GM23338 (cell line): ENCODE data around the gene HERPUD1. TPM values are rescaled to one million over a fixed set of nuclear protein-coding genes. Genes with fewer than 3 reads are reported as not detected.

ENCODE experiments used
- ATAC-seq: fragments of 200-7000 bp; cut with Tn5 transposase; 3 replicates; pipeline ENCODE4 v1.9.1; 2020
- DNase-seq: peaks from one replicate; pipeline ENCODE4 v3.0.0-alpha.2; 2015; ENCODE audit warnings: low spot score
- H2AFZ ChIP-seq: fragments of 200-600 bp; sonication (generic); 2 replicates; pipeline ENCODE4 v1.8.0; 2016; ENCODE audit warnings: antibody characterized with exemption, mild to moderate bottlenecking, moderate library complexity
- H3F3A ChIP-seq: fragments of 200-600 bp; sonication (generic); replicated peaks from 2 replicates; pipeline ENCODE4 v1.8.0; 2017; ENCODE audit warnings: antibody characterized with exemption, mixed run types, low read depth
- H3K27ac ChIP-seq: fragments of 200-600 bp; sonication (generic); 2 replicates; pipeline ENCODE4 v1.6.1; 2016; ENCODE audit warnings: low read depth
- H3K27me3 ChIP-seq: fragments of 200-600 bp; sonication (generic); 2 replicates; pipeline ENCODE4 v1.8.0; 2016; ENCODE audit warnings: mild to moderate bottlenecking, mixed run types, moderate library complexity; ENCODE audit not compliant: insufficient read depth
- H3K36me3 ChIP-seq: fragments of 200-600 bp; sonication (generic); 2 replicates; pipeline ENCODE4 v1.8.0; 2016; ENCODE audit warnings: mild to moderate bottlenecking; ENCODE audit not compliant: insufficient read depth
- H3K4me1 ChIP-seq: fragments of 200-600 bp; sonication (generic); 2 replicates; pipeline ENCODE4 v1.8.0; 2016; ENCODE audit warnings: mild to moderate bottlenecking, moderate library complexity; ENCODE audit not compliant: insufficient read depth
- H3K4me2 ChIP-seq: fragments of 200-600 bp; sonication (generic); 2 replicates; pipeline ENCODE4 v1.7.1; 2017; ENCODE audit warnings: mixed run types
- H3K4me3 ChIP-seq: fragments of 200-600 bp; sonication (generic); 2 replicates; pipeline ENCODE4 v1.6.1; 2016; ENCODE audit warnings: mixed run types
- H3K79me2 ChIP-seq: fragments of 200-600 bp; sonication (generic); replicated peaks from 2 replicates; pipeline ENCODE4 v1.8.0; 2017; ENCODE audit warnings: mild to moderate bottlenecking; ENCODE audit not compliant: insufficient read depth
- H3K9me2 ChIP-seq: fragments of 200-600 bp; sonication (generic); 2 replicates; pipeline ENCODE4 v1.8.0; 2017; ENCODE audit not compliant: insufficient read depth
- H4K20me1 ChIP-seq: fragments of 200-600 bp; sonication (generic); replicated peaks from 2 replicates; pipeline ENCODE4 v1.8.0; 2017; ENCODE audit warnings: mild to moderate bottlenecking; ENCODE audit not compliant: insufficient read depth
- H3K27ac Mint-ChIP-seq: 2 replicates; pipeline ENCODE4 v1.8.0; 2020; ENCODE audit warnings: inconsistent platforms, mild to moderate bottlenecking, moderate library complexity, mixed read lengths
- H3K27me3 Mint-ChIP-seq: 3 replicates; pipeline ENCODE4 v1.8.0; 2022; ENCODE audit warnings: low read depth, mild to moderate bottlenecking, moderate library complexity, mixed read lengths, inconsistent platforms; ENCODE audit not compliant: insufficient read depth, poor library complexity
- H3K36me3 Mint-ChIP-seq: 3 replicates; pipeline ENCODE4 v1.8.0; 2021; ENCODE audit warnings: low read depth, mild to moderate bottlenecking, inconsistent platforms, moderate library complexity, mixed read lengths
- H3K4me1 Mint-ChIP-seq: 3 replicates; pipeline ENCODE4 v1.8.0; 2020; ENCODE audit warnings: mild to moderate bottlenecking, inconsistent platforms, mixed read lengths
- H3K4me3 Mint-ChIP-seq: 3 replicates; pipeline ENCODE4 v1.8.0; 2021; ENCODE audit warnings: moderate library complexity, mild to moderate bottlenecking, inconsistent platforms, mixed read lengths
- H3K9me3 Mint-ChIP-seq: 3 replicates; pipeline ENCODE4 v1.8.0; 2020; ENCODE audit warnings: moderate library complexity, mild to moderate bottlenecking, inconsistent platforms, mixed read lengths
- CREB1 ChIP-seq: fragments of 250-450 bp; sonication (Bioruptor Pico); IDR thresholded peaks from 2 replicates; pipeline ENCODE4 v1.5.0; 2020; ENCODE audit warnings: low read depth, mild to moderate bottlenecking, moderate library complexity
- CTCF ChIP-seq, 2 experiments: fragments of 200-600 bp in 1 of 2; sonication (generic) in 1 of 2; conservative IDR thresholded peaks; 2 replicates each; pipeline versions ENCODE4 v1.5.1 to v1.6.1; 2016 to 2017; ENCODE audit warnings: antibody characterized with exemption in 2 of 2, low read depth in 2 of 2, mild to moderate bottlenecking in 2 of 2, moderate library complexity in 1 of 2
- ETS1 ChIP-seq: IDR thresholded peaks from 2 replicates; pipeline ENCODE4 v1.6.1; 2016; ENCODE audit warnings: antibody characterized with exemption
- EZH2 ChIP-seq: fragments of 200-600 bp; sonication (generic); IDR thresholded peaks from one replicate; pipeline ENCODE4 v1.8.0; 2017; ENCODE audit warnings: antibody characterized with exemption, mild to moderate bottlenecking, low read depth; ENCODE audit not compliant: unreplicated experiment
- EZH2phosphoT487 ChIP-seq: fragments of 200-600 bp; sonication (generic); IDR thresholded peaks from one replicate; pipeline ENCODE4 v1.8.1; 2018; ENCODE audit warnings: antibody characterized with exemption; ENCODE audit not compliant: unreplicated experiment
- JUNB ChIP-seq: IDR thresholded peaks from one replicate; pipeline ENCODE4 v1.6.1; 2016; ENCODE audit warnings: antibody characterized with exemption; ENCODE audit not compliant: unreplicated experiment
- NANOG ChIP-seq: IDR thresholded peaks from 2 replicates; pipeline ENCODE4 v1.6.1; 2016; ENCODE audit warnings: antibody characterized with exemption, borderline replicate concordance
- POLR2AphosphoS5 ChIP-seq: IDR thresholded peaks from 2 replicates; pipeline ENCODE4 v1.6.1; 2016; ENCODE audit warnings: antibody characterized with exemption, low read depth
- REST ChIP-seq: IDR thresholded peaks from one replicate; pipeline ENCODE4 v1.6.1; 2018; ENCODE audit warnings: antibody characterized with exemption; ENCODE audit not compliant: unreplicated experiment
- STAT1 ChIP-seq: IDR thresholded peaks from one replicate; pipeline ENCODE4 v1.6.1; 2016; ENCODE audit warnings: antibody characterized with exemption; ENCODE audit not compliant: unreplicated experiment
- ZNF114 ChIP-seq: fragments of 250-450 bp; sonication (Bioruptor Pico); IDR thresholded peaks from 2 replicates; pipeline ENCODE4 v1.5.0; 2020; ENCODE audit warnings: mild to moderate bottlenecking, moderate library complexity
- ZNF331 ChIP-seq: fragments of 250-450 bp; sonication (Bioruptor Pico); IDR thresholded peaks from 2 replicates; pipeline ENCODE4 v1.5.0; 2020; ENCODE audit warnings: low read depth, mild to moderate bottlenecking, moderate library complexity
- polyA plus RNA-seq: library from polyadenylated mRNA; unstranded; fragments of >200 nt; fragmentation: Nextera tagmentation; extraction: Ambion mirVana; gene quantifications from 2 replicates; pipeline ENCODE4 v1.2.1, GENCODE V29; 2016
- total RNA-seq: library from RNA; depleted of rRNA; stranded (reverse); fragments of >200 nt; shearing (Covaris generic); gene quantifications from 2 replicates; pipeline ENCODE4 v1.2.3, GENCODE V29; 2014

Gene HERPUD1
- total and polyA plus RNA-seq, 2 experiments from 2014 or later, result 41.1 to 44.1 TPM

- TF ChIP-seq STAT1 (no peak), EZH2 (no peak), ETS1 (no peak), ZNF114 (CRISPR knock-in tag) (no peak), ZNF331 (CRISPR knock-in tag) (no peak)
These were observed 24.5 kb upstream of the HERPUD1 start (continued) for GRCh38 chr16:56907401-56907800.

- H3K27me3 ChIP-seq, result no peaks in the 10 kb centered on the region
- no peak for ATAC-seq
- 0 out of 2 replicates have a peak, but pooled peaks cover 6% of the 10 kb centered on the region for H3K9me2 ChIP-seq
- Mint-ChIP-seq H3K27me3 (peaks cover 3% of the 10 kb centered on the region), H3K27ac (no peak overlapping the region), H3K36me3 (no peaks in the 10 kb centered on the region), H3K9me3 (peaks cover 7% of the 10 kb centered on the region; the same call in 2 of the 3 replicates), H3K4me3 (no peak overlapping the region), H3K4me1 (peaks cover 40% of the 10 kb centered on the region)
- no peak for DNase-seq
- TF ChIP-seq POLR2AphosphoS5 (no peak), CREB1 (no peak), NANOG (no peak), EZH2 (no peak), ETS1 (no peak), JUNB (no peak), ZNF331 (CRISPR knock-in tag) (no peak)
- H3K36me3 ChIP-seq, result no peaks in the 10 kb centered on the region
- no peaks in the 10 kb centered on the region for H4K20me1 ChIP-seq
- no peaks in the 10 kb centered on the region for H3K79me2 ChIP-seq
- H3K4me3 ChIP-seq, result no peak overlapping the region
- H2AFZ ChIP-seq, result no peak overlapping the region
- H3K4me1 ChIP-seq, result peaks cover 19% of the 10 kb centered on the region
- H3F3A ChIP-seq, result no peaks in the 10 kb centered on the region
- H3K4me2 ChIP-seq, result no peak overlapping the region
- no peak overlapping the region for H3K27ac ChIP-seq
These were observed 22.4 kb upstream of the HERPUD1 start for GRCh38 chr16:56909527-56909979.

- H3K9me3 Mint-ChIP-seq, result peaks cover 7% of the 10 kb centered on the region; the same call in 2 of the 3 replicates
- no peaks in the 10 kb centered on the region for H4K20me1 ChIP-seq
- 0 out of 2 replicates have a peak, but pooled peaks cover 6% of the 10 kb centered on the region for H3K9me2 ChIP-seq
- no peak overlapping the region for H3K4me3 ChIP-seq
- no peaks in the 10 kb centered on the region for H3K79me2 ChIP-seq
- ATAC-seq (no peak), DNase-seq (no peak)
- H3K4me3 Mint-ChIP-seq, result no peak overlapping the region
- peaks cover 19% of the 10 kb centered on the region for H3K4me1 ChIP-seq
- peaks cover 40% of the 10 kb centered on the region for H3K4me1 Mint-ChIP-seq
- H3K27me3 Mint-ChIP-seq, result peaks cover 4% of the 10 kb centered on the region
- H3K27ac Mint-ChIP-seq, result no peak overlapping the region; the same call in 1 of the 2 replicates
- peak overlapping the region; percentile 32; the same call in 1 of the 2 replicates for H2AFZ ChIP-seq
- no peaks in the 10 kb centered on the region for H3K27me3 ChIP-seq
- H3K36me3 Mint-ChIP-seq, result no peaks in the 10 kb centered on the region
- H3K36me3 ChIP-seq, result no peaks in the 10 kb centered on the region
- H3F3A ChIP-seq, result no peaks in the 10 kb centered on the region
- 0 out of 2 replicates have a peak overlapping the region, but pooled peaks have one; percentile 12 for H3K4me2 ChIP-seq
- H3K27ac ChIP-seq, result no peak overlapping the region
- TF ChIP-seq EZH2 (no peak), CREB1 (no peak), POLR2AphosphoS5 (no peak), ZNF114 (CRISPR knock-in tag) (no peak), REST (no peak), CTCF (conservative IDR thresholded peaks at IDR 0.05; ENCODE audit: low read depth in 2 of 2) (no peak), NANOG (no peak), EZH2phosphoT487 (no peak), ZNF331 (CRISPR knock-in tag) (no peak), JUNB (no peak)
These were observed 21.8 kb upstream of the HERPUD1 start for GRCh38 chr16:56910112-56910511.
